GM19099 (cell line): ENCODE measurements around the gene RNASE13.

Source experiments
- POLR2A ChIP-seq: IDR thresholded peaks from 3 replicates; pipeline ENCODE4 v1.6.1; 2011; ENCODE audit warnings: low read depth; ENCODE audit not compliant: insufficient read length; ENCODE audit errors: extremely low read depth

Gene RNASE13

GRCh38 chr14:21023817-21024584 lies 10.6 kb downstream of the RNASE13 start:
- no peak for TF ChIP-seq POLR2A

GRCh38 chr14:21023174-21023573 lies 11.4 kb downstream of the RNASE13 start:
- no peak for TF ChIP-seq POLR2A

GRCh38 chr14:21022686-21023085 lies 11.9 kb downstream of the RNASE13 start:
- no peak for TF ChIP-seq POLR2A

- TF ChIP-seq POLR2A: no peak
Observed at GRCh38 chr14:21020977-21021545, 13.5 kb downstream of the RNASE13 start.

GRCh38 chr14:21019366-21019765 lies 15.2 kb downstream of the RNASE13 start:
- TF ChIP-seq POLR2A: no peak

- no peak for TF ChIP-seq POLR2A
Observed at GRCh38 chr14:21018781-21019180, 15.8 kb downstream of the RNASE13 start.

GRCh38 chr14:21018286-21018685 lies 16.3 kb downstream of the RNASE13 start:
- no peak for TF ChIP-seq POLR2A

- no peak for TF ChIP-seq POLR2A
Observed at GRCh38 chr14:21017528-21018245, 16.9 kb downstream of the RNASE13 start.

- no peak for TF ChIP-seq POLR2A
Observed at GRCh38 chr14:21016413-21017190, 18.0 kb downstream of the RNASE13 start.

- no peak for TF ChIP-seq POLR2A
Observed at GRCh38 chr14:21015312-21015711, 19.3 kb downstream of the RNASE13 start.

GRCh38 chr14:21014761-21015190 lies 19.8 kb downstream of the RNASE13 start:
- no peak for TF ChIP-seq POLR2A

- TF ChIP-seq POLR2A: no peak
Observed at GRCh38 chr14:21011136-21011535, 23.5 kb downstream of the RNASE13 start.

- no peak for TF ChIP-seq POLR2A
Observed at GRCh38 chr14:21003788-21004346, 30.7 kb downstream of the RNASE13 start.

GRCh38 chr14:21001218-21001617 lies 33.4 kb downstream of the RNASE13 start:
- no peak for TF ChIP-seq POLR2A

GRCh38 chr14:20999591-20999990 lies 35.0 kb downstream of the RNASE13 start:
- no peak for TF ChIP-seq POLR2A
